Measurements from ENCODE around the gene TCERG1L. TPM values are rescaled to one million over a fixed set of nuclear protein-coding genes. Genes with fewer than 3 reads are reported as not detected.

The TCERG1L gene
- total RNA-seq, 1 donor from 2014 or later = not detected

DNA sequence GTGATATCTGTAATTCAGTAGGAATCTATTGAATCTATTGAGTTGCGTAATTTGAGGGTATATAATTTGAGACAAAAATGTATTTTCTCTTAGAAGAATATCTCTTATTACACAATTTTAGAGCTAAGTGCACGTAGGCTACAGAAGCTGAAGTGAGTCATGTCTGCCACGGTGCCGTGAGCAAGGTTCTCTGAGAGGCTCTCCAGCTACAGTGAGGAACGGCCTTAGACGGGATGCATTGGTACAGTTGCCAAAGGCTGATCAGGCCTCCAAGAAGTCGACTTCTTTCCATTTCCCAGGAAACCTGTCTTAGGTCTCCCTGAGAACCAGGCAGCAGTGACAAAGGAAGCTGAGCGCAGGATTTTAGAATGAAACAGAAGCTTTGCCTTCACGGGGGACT lies 28.6 kb downstream of the TCERG1L start:
- Histone ChIP-seq H3K27ac (no peak overlapping the region), H3K4me3 (no peak overlapping the region), H3K4me1 (no peaks in the 10 kb centered on the region), H3K36me3 (no peaks in the 10 kb centered on the region), H3K27me3 (ENCODE audit: low read depth) (no peaks in the 10 kb centered on the region), H3K9me3 (no peaks in the 10 kb centered on the region)
- DNase-seq (no peak), ATAC-seq (no peak)
- TF ChIP-seq, protein P1, sequence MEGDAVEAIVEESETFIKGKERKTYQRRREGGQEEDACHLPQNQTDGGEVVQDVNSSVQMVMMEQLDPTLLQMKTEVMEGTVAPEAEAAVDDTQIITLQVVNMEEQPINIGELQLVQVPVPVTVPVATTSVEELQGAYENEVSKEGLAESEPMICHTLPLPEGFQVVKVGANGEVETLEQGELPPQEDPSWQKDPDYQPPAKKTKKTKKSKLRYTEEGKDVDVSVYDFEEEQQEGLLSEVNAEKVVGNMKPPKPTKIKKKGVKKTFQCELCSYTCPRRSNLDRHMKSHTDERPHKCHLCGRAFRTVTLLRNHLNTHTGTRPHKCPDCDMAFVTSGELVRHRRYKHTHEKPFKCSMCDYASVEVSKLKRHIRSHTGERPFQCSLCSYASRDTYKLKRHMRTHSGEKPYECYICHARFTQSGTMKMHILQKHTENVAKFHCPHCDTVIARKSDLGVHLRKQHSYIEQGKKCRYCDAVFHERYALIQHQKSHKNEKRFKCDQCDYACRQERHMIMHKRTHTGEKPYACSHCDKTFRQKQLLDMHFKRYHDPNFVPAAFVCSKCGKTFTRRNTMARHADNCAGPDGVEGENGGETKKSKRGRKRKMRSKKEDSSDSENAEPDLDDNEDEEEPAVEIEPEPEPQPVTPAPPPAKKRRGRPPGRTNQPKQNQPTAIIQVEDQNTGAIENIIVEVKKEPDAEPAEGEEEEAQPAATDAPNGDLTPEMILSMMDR (IDR thresholded peaks at IDR 0.05) = no peak
- intact Hi-C loops (cut with DNase I) = no loop called here

- TF ChIP-seq, protein P1 (IDR thresholded peaks at IDR 0.05) = no peak
- Histone ChIP-seq H3K27me3 (ENCODE audit: low read depth) (no peaks in the 10 kb centered on the region), H3K36me3 (no peaks in the 10 kb centered on the region), H3K4me3 (no peak overlapping the region), H3K27ac (no peak overlapping the region), H3K4me1 (no peaks in the 10 kb centered on the region), H3K9me3 (no peaks in the 10 kb centered on the region)
- intact Hi-C loops (cut with DNase I) = no loop called here
- DNase-seq = no peak
- no peak for ATAC-seq
These were observed 31.4 kb downstream of the TCERG1L start for GRCh38 chr10:131280101-131280500.

GRCh38 chr10:131279516-131279915 lies 32.0 kb downstream of the TCERG1L start:
- H3K27me3 ChIP-seq (ENCODE audit: low read depth) = no peaks in the 10 kb centered on the region
- H3K4me3 ChIP-seq = no peak overlapping the region
- ATAC-seq (no peak), DNase-seq (no peak)
- H3K4me1 ChIP-seq = no peaks in the 10 kb centered on the region
- no peaks in the 10 kb centered on the region for H3K36me3 ChIP-seq
- no peak overlapping the region for H3K27ac ChIP-seq
- no peaks in the 10 kb centered on the region for H3K9me3 ChIP-seq
- TF ChIP-seq, protein P1 (IDR thresholded peaks at IDR 0.05) = no peak
- intact Hi-C loops (cut with DNase I) = no loop called here

DNA sequence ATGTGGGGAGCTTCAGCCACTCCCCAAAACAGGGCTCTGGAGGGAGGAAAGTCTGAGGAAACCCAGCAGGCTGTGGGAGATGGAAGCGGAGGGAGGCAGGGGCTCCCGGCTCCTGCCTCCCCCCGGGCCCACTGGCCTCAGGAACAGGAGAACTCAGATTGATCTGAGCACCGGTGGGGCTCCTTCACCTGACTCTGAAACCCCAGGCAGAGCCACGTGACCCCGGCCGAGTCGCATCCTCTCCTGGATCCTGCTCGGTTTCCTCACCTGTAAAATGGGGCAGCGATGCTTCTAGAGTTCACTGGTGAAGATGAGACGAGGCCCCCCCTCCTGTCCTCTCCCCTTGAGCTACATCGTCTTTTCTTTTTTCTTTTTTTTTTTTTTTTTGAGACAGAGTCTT lies 33.6 kb downstream of the TCERG1L start:
- no peak for DNase-seq
- no peaks in the 10 kb centered on the region for H3K4me1 ChIP-seq
- no peak overlapping the region for H3K27ac ChIP-seq
- TF ChIP-seq, protein P1 (IDR thresholded peaks at IDR 0.05) = no peak
- no peaks in the 10 kb centered on the region for H3K9me3 ChIP-seq
- intact Hi-C loops (cut with DNase I) = no loop called here
- no peaks in the 10 kb centered on the region for H3K27me3 ChIP-seq (ENCODE audit: low read depth)
- H3K36me3 ChIP-seq = no peaks in the 10 kb centered on the region
- H3K4me3 ChIP-seq = no peak overlapping the region
- no peak for ATAC-seq

DNA sequence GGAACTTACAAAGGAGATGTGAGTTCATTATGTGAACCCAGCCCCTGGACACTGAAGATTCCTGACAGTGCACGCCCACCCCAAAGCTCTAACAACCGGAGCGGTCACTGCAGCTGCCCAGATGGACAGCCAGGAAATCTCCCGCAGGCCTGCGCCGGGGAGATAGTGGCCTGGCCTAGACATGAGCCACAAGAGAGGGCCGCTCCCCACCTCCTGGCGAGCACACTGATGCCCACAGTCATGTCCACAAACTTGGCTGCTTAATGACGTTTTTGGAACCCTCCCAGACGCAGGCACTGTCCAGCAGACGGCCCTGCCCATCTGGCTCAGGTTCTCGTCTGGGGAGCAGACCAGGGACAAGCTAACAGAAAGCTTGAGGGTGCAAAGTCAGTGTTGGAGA lies 34.2 kb downstream of the TCERG1L start:
- intact Hi-C loops (cut with DNase I) = no loop called here
- Histone ChIP-seq H3K36me3 (no peaks in the 10 kb centered on the region), H3K27me3 (ENCODE audit: low read depth) (no peaks in the 10 kb centered on the region), H3K9me3 (no peaks in the 10 kb centered on the region), H3K27ac (no peak overlapping the region), H3K4me3 (no peak overlapping the region), H3K4me1 (no peaks in the 10 kb centered on the region)
- ATAC-seq (no peak), DNase-seq (no peak)
- TF ChIP-seq, protein P1 (IDR thresholded peaks at IDR 0.05) = no peak

DNA sequence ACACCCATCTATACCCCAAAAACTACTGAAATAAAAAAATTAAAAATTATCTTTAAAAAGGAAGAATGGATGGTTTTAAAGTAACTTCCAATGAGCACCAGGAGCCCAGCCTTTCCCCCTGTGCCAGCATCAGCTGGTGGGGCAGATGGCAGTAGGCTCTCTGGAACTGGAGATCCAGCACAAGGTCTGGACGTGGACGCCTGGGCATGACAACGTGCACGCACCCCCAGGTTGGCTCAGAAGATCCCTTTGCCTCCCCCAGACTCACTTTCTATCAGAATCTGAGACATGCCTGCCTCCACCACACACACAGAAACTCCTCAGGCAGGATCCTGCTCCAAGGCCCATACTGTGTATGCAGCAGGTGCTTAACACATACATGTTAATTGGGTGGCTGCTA lies 35.8 kb downstream of the TCERG1L start:
- Histone ChIP-seq H3K36me3 (no peaks in the 10 kb centered on the region), H3K27me3 (ENCODE audit: low read depth) (peaks cover 1% of the 10 kb centered on the region), H3K9me3 (no peaks in the 10 kb centered on the region), H3K4me3 (no peak overlapping the region), H3K27ac (no peak overlapping the region), H3K4me1 (no peaks in the 10 kb centered on the region)
- DNase-seq (no peak), ATAC-seq (no peak)
- intact Hi-C loops (cut with DNase I) = no loop called here
- TF ChIP-seq, protein P1 (IDR thresholded peaks at IDR 0.05) = no peak
